ENCODE measurements around the gene TACC2. TPM values are rescaled to one million over a fixed set of nuclear protein-coding genes. Genes with fewer than 3 reads are reported as not detected.

The TACC2 gene
- total RNA-seq, 2 experiments from 2014 or later, result not detected

- no peak overlapping the region for H3K27ac Mint-ChIP-seq
- TF ChIP-seq CTCF (IDR thresholded peaks at IDR 0.05), result no peak
Measured at GRCh38 chr10:122077311-122077875, 88.4 kb downstream of the TACC2 start.

GRCh38 chr10:122078326-122078725 lies 89.4 kb downstream of the TACC2 start:
- H3K9me3 Mint-ChIP-seq, result no peaks in the 10 kb centered on the region
- H3K27me3 Mint-ChIP-seq, result no peaks in the 10 kb centered on the region
- H3K27ac Mint-ChIP-seq, result no peak overlapping the region
- H3K36me3 Mint-ChIP-seq (ENCODE audit: low read depth), result no peaks in the 10 kb centered on the region
- H3K4me1 Mint-ChIP-seq (ENCODE audit: low read depth), result no peaks in the 10 kb centered on the region
- no peak overlapping the region for H3K4me3 Mint-ChIP-seq
- ChIA-PET CTCF (no interaction called here), POLR2A (no interaction called here)
- intact Hi-C loops (cut with micrococcal nuclease), result no loop called here
- TF ChIP-seq CTCF (IDR thresholded peaks at IDR 0.05), result no peak
- ATAC-seq (no peak), DNase-seq (no peak)

More at GRCh38 chr10:122077311-122077875, 88.4 kb downstream of the TACC2 start:
- ATAC-seq, result no peak
- Mint-ChIP-seq H3K36me3 (ENCODE audit: low read depth) (no peaks in the 10 kb centered on the region), H3K4me1 (ENCODE audit: low read depth) (no peaks in the 10 kb centered on the region), H3K9me3 (no peaks in the 10 kb centered on the region), H3K4me3 (no peak overlapping the region), H3K27me3 (peaks cover 3% of the 10 kb centered on the region)
- ChIA-PET POLR2A (no interaction called here), CTCF (no interaction called here)
- intact Hi-C loops (cut with micrococcal nuclease), result no loop called here
- no peak for DNase-seq

GRCh38 chr10:122078965-122079795 lies 90.2 kb downstream of the TACC2 start:
- no peaks in the 10 kb centered on the region for H3K36me3 Mint-ChIP-seq (ENCODE audit: low read depth)
- no peak overlapping the region for H3K4me3 Mint-ChIP-seq
- no peak for TF ChIP-seq CTCF (IDR thresholded peaks at IDR 0.05)
- DNase-seq (no peak), ATAC-seq (no peak)
- intact Hi-C loops (cut with micrococcal nuclease), result no loop called here
- ChIA-PET CTCF (no interaction called here), POLR2A (no interaction called here)
- H3K9me3 Mint-ChIP-seq, result no peaks in the 10 kb centered on the region
- H3K27me3 Mint-ChIP-seq, result no peaks in the 10 kb centered on the region
- H3K27ac Mint-ChIP-seq, result no peak overlapping the region
- no peaks in the 10 kb centered on the region for H3K4me1 Mint-ChIP-seq (ENCODE audit: low read depth)

DNA sequence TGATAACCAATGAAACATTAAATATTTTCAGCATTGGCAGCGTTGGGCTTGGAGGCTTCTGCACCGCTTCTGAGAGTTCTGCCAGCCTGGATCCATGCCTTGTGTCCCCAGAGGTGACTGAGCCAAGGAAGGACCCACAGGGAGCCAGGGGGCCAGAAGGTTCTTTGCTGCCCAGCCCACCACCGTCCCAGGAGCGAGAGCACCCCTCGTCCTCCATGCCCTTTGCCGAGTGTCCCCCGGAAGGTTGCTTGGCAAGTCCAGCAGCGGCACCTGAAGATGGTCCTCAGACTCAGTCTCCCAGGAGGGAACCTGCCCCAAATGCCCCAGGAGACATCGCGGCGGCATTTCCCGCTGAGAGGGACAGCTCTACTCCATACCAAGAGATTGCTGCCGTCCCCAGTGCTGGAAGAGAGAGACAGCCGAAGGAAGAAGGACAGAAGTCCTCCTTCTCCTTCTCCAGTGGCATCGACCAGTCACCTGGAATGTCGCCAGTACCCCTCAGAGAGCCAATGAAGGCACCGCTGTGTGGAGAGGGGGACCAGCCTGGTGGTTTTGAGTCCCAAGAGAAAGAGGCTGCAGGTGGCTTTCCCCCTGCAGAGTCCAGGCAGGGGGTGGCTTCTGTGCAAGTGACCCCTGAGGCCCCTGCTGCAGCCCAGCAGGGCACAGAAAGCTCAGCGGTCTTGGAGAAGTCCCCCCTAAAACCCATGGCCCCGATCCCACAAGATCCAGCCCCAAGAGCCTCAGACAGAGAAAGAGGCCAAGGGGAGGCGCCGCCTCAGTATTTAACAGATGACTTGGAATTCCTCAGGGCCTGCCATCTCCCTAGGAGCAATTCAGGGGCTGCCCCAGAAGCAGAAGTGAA lies 93.9 kb downstream of the TACC2 start:
- no peaks in the 10 kb centered on the region for H3K4me1 Mint-ChIP-seq (ENCODE audit: low read depth)
- POLR2A ChIA-PET, result no interaction called here
- H3K27me3 Mint-ChIP-seq, result no peaks in the 10 kb centered on the region
- no peak for DNase-seq
- no peak for ATAC-seq
- H3K9me3 Mint-ChIP-seq, result no peaks in the 10 kb centered on the region
- intact Hi-C loops (cut with micrococcal nuclease), result no loop called here
- no peak overlapping the region for H3K27ac Mint-ChIP-seq
- no peak for TF ChIP-seq CTCF (IDR thresholded peaks at IDR 0.05)
- no peak overlapping the region for H3K4me3 Mint-ChIP-seq
- no peaks in the 10 kb centered on the region for H3K36me3 Mint-ChIP-seq (ENCODE audit: low read depth)
- CTCF ChIA-PET, result no interaction called here

All from activated CD8-positive, alpha-beta T cell treated with anti-CD3 and anti-CD28 coated beads for 36 hours (primary cell).